Kidney (tissue), 14 donors: ENCODE results near the gene FBN3. TPM values are rescaled to one million over a fixed set of nuclear protein-coding genes. Genes with fewer than 3 reads are reported as not detected.

Experiments used
- DNase-seq, 5 donors: peaks; one replicate each; pipeline ENCODE4 v3.0.0-alpha.2; 2013 to 2020
- FAIRE-seq: peaks from 2 replicates; lab custom pipeline; 2012; peaks lifted over from hg19 to GRCh38; lab: Jason Lieb, UNC
- H3K27ac ChIP-seq, 2 donors: one replicate each; pipeline ENCODE4 v1.7.0; 2013; ENCODE audit warnings: low read depth in 2 of 2, low read length in 2 of 2, inconsistent platforms in 1 of 2
- H3K27me3 ChIP-seq: one replicate; pipeline ENCODE4 v1.7.1; 2013; ENCODE audit warnings: low read length, inconsistent platforms; ENCODE audit not compliant: control insufficient read depth, insufficient read depth
- H3K36me3 ChIP-seq, 3 donors: one replicate each; pipeline versions ENCODE4 v1.7.0 to v1.7.1; 2013; ENCODE audit warnings: low read length in 3 of 3, control low read depth in 1 of 3, inconsistent platforms in 1 of 3; ENCODE audit not compliant: insufficient read depth in 3 of 3, control insufficient read depth in 2 of 3
- H3K4me1 ChIP-seq, 3 donors: one replicate each; pipeline versions ENCODE4 v1.7.0 to v1.7.1; 2013; ENCODE audit warnings: low read length in 3 of 3, inconsistent platforms in 1 of 3, low read depth in 1 of 3; ENCODE audit not compliant: control insufficient read depth in 2 of 3, insufficient read depth in 2 of 3
- H3K4me3 ChIP-seq, 3 donors: one replicate each; pipeline versions ENCODE4 v1.7.0 to v1.8.1; 2013; ENCODE audit warnings: low read length in 3 of 3, control low read depth in 1 of 3, inconsistent platforms in 1 of 3
- H3K9ac ChIP-seq, 3 donors: one replicate each; pipeline versions ENCODE4 v1.7.0 to v1.7.1; 2013; ENCODE audit warnings: low read length in 3 of 3, control low read depth in 1 of 3, inconsistent platforms in 1 of 3
- H3K9me3 ChIP-seq, 3 donors: one replicate each; pipeline versions ENCODE4 v1.7.0 to v1.7.1; 2013; ENCODE audit warnings: low read length in 3 of 3, control low read depth in 1 of 3, inconsistent platforms in 1 of 3; ENCODE audit not compliant: control insufficient read depth in 2 of 3, insufficient read depth in 1 of 3
- intact Hi-C: fragments of 100-400 bp; cut with DNase I; formaldehyde crosslinking; loops from one replicate; pipeline ENCODE4 v1.11.1; 2022
- polyA plus RNA-seq: library from polyadenylated mRNA; stranded (reverse); fragments of 350-450 nt; fragmentation: Illumina TruSeq; extraction: RNeasy Lipid Tissue Mini Kit (QIAGEN cat#74804); gene quantifications from one replicate; pipeline ENCODE4 v1.2.3, GENCODE V29; 2014; ENCODE audit warnings: low read depth, low replicate concordance; ENCODE audit not compliant: insufficient read depth
- total RNA-seq: library from RNA; stranded (reverse); fragmentation: NEBNext Ultra II Directional; extraction: Animal tissue kit (Norgen Biotek cat#: 25700); gene quantifications from one replicate; pipeline ENCODE4 v1.2.1, GENCODE V29; 2021
- TF ChIP-seq, protein P1 (sequence below): IDR thresholded peaks from 3 replicates; pipeline ENCODE4 v1.5.1; 2012; ENCODE audit warnings: mild to moderate bottlenecking, moderate library complexity, borderline replicate concordance; ENCODE audit not compliant: insufficient read depth; ENCODE audit errors: extremely low read depth
- donor health status: control.
- donor health status: control.
- donor health status: control.
- donor health status: control.
- donor health status: control.
- donor health status: DM: yes; HTN: yes; CAD: no.
- donor health status: Normal renal cell carcinoma (clear cell type).

FBN3 gene
- total and polyA plus RNA-seq, 2 donors from 2014 or later: 0.44 to 0.56 TPM

DNA sequence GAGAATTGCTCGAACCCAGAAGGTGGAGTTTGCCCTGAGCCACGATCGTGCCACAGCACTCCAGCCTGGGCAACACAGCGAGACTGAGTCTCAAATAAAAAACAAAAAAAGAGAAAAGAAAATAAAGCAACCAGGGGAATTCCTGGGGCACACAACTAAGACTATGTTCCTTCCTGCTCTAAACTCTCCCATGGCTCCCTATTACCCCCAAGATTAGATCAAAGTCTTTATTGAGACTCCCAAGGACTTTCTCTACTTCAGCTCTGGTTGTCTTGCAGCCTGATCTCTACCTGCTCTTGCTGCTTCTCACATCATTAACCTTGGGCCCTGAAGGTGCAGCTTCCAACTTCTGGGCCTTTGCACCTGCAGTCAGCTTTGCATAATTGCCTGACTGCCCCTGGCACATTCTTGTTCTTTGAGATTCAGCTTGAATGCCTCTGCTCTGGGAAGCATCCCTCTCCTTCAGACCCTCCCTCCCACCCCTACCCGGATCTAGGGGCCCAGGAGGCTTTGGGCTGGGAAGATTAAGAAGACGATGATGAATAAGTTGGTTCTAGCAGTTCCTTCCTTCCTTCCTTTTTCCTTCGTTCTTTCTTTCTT lies 42.9 kb upstream of the FBN3 start:
- Histone ChIP-seq H3K9ac (no peak overlapping the region), H3K4me1 (peaks cover 0 to 2% (median 0%) of the 10 kb centered on the region in 3 donors), H3K27me3 (no peaks in the 10 kb centered on the region), H3K9me3 (no peaks in the 10 kb centered on the region), H3K4me3 (no peak overlapping the region), H3K27ac (no peak overlapping the region), H3K36me3 (no peaks in the 10 kb centered on the region)
- FAIRE-seq (no peak), DNase-seq (no peak)
- TF ChIP-seq, protein P1, sequence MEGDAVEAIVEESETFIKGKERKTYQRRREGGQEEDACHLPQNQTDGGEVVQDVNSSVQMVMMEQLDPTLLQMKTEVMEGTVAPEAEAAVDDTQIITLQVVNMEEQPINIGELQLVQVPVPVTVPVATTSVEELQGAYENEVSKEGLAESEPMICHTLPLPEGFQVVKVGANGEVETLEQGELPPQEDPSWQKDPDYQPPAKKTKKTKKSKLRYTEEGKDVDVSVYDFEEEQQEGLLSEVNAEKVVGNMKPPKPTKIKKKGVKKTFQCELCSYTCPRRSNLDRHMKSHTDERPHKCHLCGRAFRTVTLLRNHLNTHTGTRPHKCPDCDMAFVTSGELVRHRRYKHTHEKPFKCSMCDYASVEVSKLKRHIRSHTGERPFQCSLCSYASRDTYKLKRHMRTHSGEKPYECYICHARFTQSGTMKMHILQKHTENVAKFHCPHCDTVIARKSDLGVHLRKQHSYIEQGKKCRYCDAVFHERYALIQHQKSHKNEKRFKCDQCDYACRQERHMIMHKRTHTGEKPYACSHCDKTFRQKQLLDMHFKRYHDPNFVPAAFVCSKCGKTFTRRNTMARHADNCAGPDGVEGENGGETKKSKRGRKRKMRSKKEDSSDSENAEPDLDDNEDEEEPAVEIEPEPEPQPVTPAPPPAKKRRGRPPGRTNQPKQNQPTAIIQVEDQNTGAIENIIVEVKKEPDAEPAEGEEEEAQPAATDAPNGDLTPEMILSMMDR: no peak
- intact Hi-C loops: no loop called here

DNA sequence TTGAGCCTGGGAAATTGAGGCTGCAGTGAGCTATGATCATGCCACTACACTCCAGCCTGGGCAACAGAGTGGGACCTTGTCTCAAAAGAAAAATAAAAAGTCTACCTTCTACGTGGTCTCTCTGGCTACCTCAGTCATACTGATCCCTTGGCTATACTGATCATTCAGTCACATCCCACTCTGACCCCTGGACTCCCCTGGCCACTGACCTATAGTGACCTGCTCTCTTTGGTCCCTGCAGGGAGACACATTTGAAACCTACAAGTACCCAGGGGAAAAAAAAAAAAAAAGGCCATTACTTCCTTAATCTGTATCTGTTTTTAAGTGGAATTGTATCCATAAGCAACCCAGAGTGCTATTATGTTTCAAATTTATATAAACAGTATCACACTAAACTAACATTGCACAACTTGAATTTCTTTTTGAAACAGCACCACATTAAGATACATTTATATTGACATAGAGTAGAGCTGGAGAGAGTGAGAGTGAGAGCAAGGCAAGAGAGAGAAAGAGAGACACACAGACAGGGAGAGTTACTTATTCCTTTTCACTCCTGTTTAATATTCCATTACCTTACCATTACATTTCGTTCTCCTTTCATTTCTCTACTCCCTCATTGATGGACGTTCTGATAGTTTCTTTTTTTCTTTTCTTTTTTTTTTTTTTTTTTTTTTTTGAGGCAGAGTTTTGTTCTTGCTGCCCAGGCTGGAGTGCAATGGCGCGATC lies 36.1 kb upstream of the FBN3 start:
- TF ChIP-seq, protein P1: no peak
- H3K9ac ChIP-seq: no peak overlapping the region
- no peaks in the 10 kb centered on the region for H3K4me1 ChIP-seq
- H3K27me3 ChIP-seq: no peaks in the 10 kb centered on the region
- H3K27ac ChIP-seq: no peak overlapping the region
- DNase-seq: no peak
- no peak for FAIRE-seq
- intact Hi-C loops: no loop called here
- H3K9me3 ChIP-seq: no peaks in the 10 kb centered on the region
- no peak overlapping the region for H3K4me3 ChIP-seq
- H3K36me3 ChIP-seq: no peaks in the 10 kb centered on the region

DNA sequence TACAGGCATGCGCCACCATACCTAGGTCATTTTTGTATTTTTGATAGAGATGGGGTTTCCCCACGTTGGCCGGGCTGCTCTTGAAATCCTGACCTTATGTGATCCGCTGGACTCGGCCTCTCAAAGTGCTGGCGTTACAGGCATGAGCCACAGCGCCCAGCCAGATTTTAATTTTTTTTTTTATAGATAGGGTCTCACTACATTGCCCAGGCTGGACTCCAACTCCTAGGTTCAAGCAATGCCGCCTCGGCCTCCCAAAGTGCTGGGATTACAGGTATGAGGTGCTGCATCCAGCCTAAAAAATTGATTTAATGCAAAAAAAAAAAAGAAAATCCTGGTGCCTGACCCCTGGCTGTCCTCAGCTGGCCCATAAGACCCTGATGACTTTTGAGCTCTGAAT lies 34.9 kb upstream of the FBN3 start:
- FAIRE-seq (no peak), DNase-seq (no peak)
- no peaks in the 10 kb centered on the region for H3K27me3 ChIP-seq
- TF ChIP-seq, protein P1: no peak
- no peaks in the 10 kb centered on the region for H3K4me1 ChIP-seq
- H3K9me3 ChIP-seq: no peaks in the 10 kb centered on the region
- H3K36me3 ChIP-seq: no peaks in the 10 kb centered on the region
- H3K9ac ChIP-seq: no peak overlapping the region
- intact Hi-C loops: no loop called here
- H3K4me3 ChIP-seq: no peak overlapping the region
- no peak overlapping the region for H3K27ac ChIP-seq
